K562 (cell line): ENCODE results near the gene SSH3. TPM values are rescaled to one million over a fixed set of nuclear protein-coding genes. Genes with fewer than 3 reads are reported as not detected.

Experiments used
- HLTF ChIP-seq: fragments of 450-650 bp; IDR thresholded peaks from 2 replicates; pipeline ENCODE4 v1.6.1; 2016
- NCOA6 ChIP-seq: fragments of 450-650 bp; IDR thresholded peaks from 2 replicates; pipeline ENCODE4 v1.6.1; 2017; ENCODE audit warnings: mild to moderate bottlenecking
- ZBTB40 ChIP-seq, 2 experiments: fragments of 450-650 bp in 1 of 2; sonication (generic) in 1 of 2; formaldehyde crosslinking in 1 of 2; IDR thresholded peaks; 2 replicates each; pipeline versions ENCODE4 v1.7.1 to v1.9.0; 2016 to 2022; ENCODE audit warnings: inconsistent platforms in 1 of 2, mild to moderate bottlenecking in 1 of 2, missing genetic modification reagents in 1 of 2
- ZNF507 ChIP-seq: conservative IDR thresholded peaks from 2 replicates; pipeline ENCODE4 v1.6.1; 2017; ENCODE audit warnings: missing genetic modification characterization, missing compliant biosample characterization
- polyA plus RNA-seq, 8 experiments: library from polyadenylated mRNA; depleted of rRNA in 4 of 8; stranded (reverse) in 5 of 8; unstranded in 3 of 8; fragments of >200 nt; fragmentation: Nextera tagmentation in 2 of 8; fragmentation: Illumina TruSeq in 1 of 8; extraction: Ambion mirVana in 2 of 8; extraction: Trizol in 1 of 8; gene quantifications; 2 replicates each; pipeline versions ENCODE4 v1.2.1 to v1.2.3, GENCODE V29; 2011 to 2014; ENCODE audit warnings: inconsistent platforms in 1 of 8, missing spikeins in 1 of 8
- total RNA-seq, 7 experiments: library from RNA; depleted of rRNA in 6 of 7; stranded (reverse); fragments of >200 nt in 6 of 7; fragmentation: Illumina TruSeq in 2 of 7; extraction: Trizol in 2 of 7; gene quantifications; 2 replicates each; pipeline versions ENCODE4 v1.2.1 to v1.2.3, GENCODE V29; 2011 to 2021; ENCODE audit warnings: low replicate concordance in 1 of 7
- TF ChIP-seq, protein P1 (sequence below): sonication (generic); formaldehyde crosslinking; IDR thresholded peaks from 2 replicates; pipeline ENCODE4 v1.9.0; 2022; ENCODE audit warnings: mild to moderate bottlenecking, missing genetic modification reagents
- TF ChIP-seq, protein P2 (sequence below): fragments of 250-450 bp; sonication (Bioruptor Pico); IDR thresholded peaks from 2 replicates; pipeline ENCODE4 v1.4.0; 2020; ENCODE audit warnings: mild to moderate bottlenecking, moderate library complexity

The SSH3 gene
- total and polyA plus RNA-seq, 9 of the 15 experiments (the other 6 are each of a cell fraction or from before 2014, with no cell fraction given): 0.07 to 1.0 (median 0.24) TPM; not detected in 3

- TF ChIP-seq ZBTB40 (IDR thresholded peaks at IDR 0.05) (no peak), ZBTB40 (CRISPR knock-in tag; IDR thresholded peaks at IDR 0.05) (no peak), HLTF (no peak), ZNF507 (no peak), NCOA6 (no peak)
- TF ChIP-seq, protein P1, sequence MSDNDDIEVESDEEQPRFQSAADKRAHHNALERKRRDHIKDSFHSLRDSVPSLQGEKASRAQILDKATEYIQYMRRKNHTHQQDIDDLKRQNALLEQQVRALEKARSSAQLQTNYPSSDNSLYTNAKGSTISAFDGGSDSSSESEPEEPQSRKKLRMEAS (CRISPR knock-in tag): no peak
- TF ChIP-seq, protein P2, sequence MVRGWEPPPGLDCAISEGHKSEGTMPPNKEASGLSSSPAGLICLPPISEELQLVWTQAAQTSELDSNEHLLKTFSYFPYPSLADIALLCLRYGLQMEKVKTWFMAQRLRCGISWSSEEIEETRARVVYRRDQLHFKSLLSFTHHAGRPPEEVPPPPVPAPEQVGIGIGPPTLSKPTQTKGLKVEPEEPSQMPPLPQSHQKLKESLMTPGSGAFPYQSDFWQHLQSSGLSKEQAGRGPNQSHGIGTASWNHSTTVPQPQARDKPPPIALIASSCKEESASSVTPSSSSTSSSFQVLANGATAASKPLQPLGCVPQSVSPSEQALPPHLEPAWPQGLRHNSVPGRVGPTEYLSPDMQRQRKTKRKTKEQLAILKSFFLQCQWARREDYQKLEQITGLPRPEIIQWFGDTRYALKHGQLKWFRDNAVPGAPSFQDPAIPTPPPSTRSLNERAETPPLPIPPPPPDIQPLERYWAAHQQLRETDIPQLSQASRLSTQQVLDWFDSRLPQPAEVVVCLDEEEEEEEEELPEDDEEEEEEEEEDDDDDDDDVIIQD (CRISPR knock-in tag): no peak
Observed at GRCh38 chr11:67264877-67265632, 38.3 kb upstream of the SSH3 start (continued).
